Peyer's patch (tissue), 4 donors: ENCODE measurements around the gene L3MBTL3.

ENCODE experiments used
- CTCF ChIP-seq, 6 experiments: fragments of 450-650 bp in 4 of 6; fragments of 200-600 bp in 2 of 6; sonication (generic) in 1 of 6; IDR thresholded peaks; one replicate each; pipeline ENCODE4 v1.5.1; 2017 to 2019; ENCODE audit warnings: antibody characterized with exemption in 6 of 6, mild to moderate bottlenecking in 3 of 6, moderate library complexity in 1 of 6
- POLR2A ChIP-seq, 2 donors: fragments of 450-650 bp; IDR thresholded peaks; one replicate each; pipeline ENCODE4 v1.5.1; 2017; ENCODE audit warnings: antibody characterized with exemption in 2 of 2, mild to moderate bottlenecking in 2 of 2, moderate library complexity in 2 of 2

DNA sequence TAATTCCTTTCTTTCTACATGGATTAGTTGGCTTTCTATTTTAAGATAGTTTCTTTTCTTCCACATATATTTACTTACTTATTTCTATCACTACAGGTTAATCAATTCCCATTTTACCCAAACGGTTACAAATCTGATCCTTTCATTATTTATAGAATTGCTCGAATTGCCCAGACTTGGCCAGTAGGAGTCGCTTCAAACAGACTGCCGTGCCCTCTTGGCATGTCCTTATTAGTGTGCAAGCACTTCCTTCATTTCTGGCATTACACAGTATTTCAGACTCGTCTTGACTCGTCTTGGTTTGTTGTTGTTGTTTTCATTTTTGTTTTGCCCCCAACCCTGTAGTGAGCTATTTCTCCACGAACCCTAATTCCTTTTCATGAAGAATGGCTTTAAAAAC is 129.8 kb downstream of the L3MBTL3 start:
- TF ChIP-seq CTCF (IDR thresholded peaks at IDR 0.05) (no peak), POLR2A (IDR thresholded peaks at IDR 0.05) (no peak)
